Left kidney (tissue), 2 donors: Measurements from ENCODE around the gene MAVS. TPM values are rescaled to one million over a fixed set of nuclear protein-coding genes. Genes with fewer than 3 reads are reported as not detected.
"Not testable (repeated sequence)": the region's sequence is repeated elsewhere in the genome, so short reads cannot be mapped to it uniquely, and the experiment has no call there.

Experiments used
- DNase-seq: peaks from one replicate; pipeline ENCODE4 v3.0.0-alpha.2; 2013
- polyA plus RNA-seq: library from polyadenylated mRNA; unstranded; fragments of 120-200 nt; gene quantifications from one replicate; pipeline ENCODE4 v1.2.1, GENCODE V29; 2013; ENCODE audit not compliant: insufficient read length

MAVS gene
- polyA plus RNA-seq, 1 donor, result 34.8 TPM

DNA sequence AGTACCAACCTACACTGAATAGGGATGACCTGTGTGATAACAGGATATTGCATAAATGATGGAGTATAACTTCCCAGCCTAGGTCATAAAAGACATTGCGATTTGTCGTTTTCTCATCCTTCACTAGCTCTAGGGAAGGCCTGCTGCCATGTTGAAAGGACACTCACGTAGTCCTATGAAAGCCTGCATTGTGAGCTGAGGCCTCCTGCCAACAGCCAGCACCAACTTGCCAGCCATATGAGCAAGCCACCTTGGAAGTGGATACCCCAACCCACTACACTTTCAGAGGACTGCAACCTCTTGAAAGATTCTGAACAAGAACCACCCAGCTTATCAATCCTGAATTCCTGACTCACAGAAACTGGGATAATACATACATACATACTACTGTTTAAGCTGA is 39.1 kb downstream of the MAVS start:
- no peak for DNase-seq

DNA sequence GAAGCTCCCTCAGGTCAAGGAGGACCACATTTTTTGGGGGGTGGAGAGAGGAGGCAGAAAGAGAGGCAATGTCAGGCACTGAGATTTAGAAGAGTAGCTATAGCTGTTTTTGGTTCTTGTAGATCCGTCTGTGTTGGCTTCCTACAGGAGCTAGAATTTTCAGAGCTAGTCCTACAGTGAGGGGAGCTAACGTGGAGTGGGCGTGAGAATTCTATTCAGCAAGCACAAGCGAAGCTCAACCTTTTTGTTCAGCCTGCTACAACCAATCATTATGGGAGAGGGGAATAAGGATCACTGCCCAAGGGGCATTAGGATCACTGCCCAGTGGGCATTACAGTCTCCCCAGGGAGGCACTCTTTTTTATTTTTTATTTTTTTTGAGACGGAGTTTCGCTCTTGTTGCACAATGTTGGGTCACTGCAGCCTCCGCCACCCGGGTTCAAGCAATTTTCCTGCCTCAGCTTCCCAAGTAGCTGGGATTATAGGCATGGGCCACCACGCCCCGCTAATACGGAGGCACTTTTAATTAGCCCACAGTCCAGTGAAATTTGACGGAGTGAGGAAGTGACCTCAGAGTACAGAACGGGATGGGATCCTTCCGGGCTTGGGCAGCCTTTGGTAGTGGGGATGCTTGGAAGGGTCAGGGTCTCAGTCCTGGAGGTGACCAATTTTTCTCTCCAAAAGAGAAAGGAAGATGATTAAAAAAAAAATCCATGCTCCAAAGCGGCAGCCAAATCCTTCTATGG is 41.4 kb downstream of the MAVS start:
- no peak for DNase-seq

DNA sequence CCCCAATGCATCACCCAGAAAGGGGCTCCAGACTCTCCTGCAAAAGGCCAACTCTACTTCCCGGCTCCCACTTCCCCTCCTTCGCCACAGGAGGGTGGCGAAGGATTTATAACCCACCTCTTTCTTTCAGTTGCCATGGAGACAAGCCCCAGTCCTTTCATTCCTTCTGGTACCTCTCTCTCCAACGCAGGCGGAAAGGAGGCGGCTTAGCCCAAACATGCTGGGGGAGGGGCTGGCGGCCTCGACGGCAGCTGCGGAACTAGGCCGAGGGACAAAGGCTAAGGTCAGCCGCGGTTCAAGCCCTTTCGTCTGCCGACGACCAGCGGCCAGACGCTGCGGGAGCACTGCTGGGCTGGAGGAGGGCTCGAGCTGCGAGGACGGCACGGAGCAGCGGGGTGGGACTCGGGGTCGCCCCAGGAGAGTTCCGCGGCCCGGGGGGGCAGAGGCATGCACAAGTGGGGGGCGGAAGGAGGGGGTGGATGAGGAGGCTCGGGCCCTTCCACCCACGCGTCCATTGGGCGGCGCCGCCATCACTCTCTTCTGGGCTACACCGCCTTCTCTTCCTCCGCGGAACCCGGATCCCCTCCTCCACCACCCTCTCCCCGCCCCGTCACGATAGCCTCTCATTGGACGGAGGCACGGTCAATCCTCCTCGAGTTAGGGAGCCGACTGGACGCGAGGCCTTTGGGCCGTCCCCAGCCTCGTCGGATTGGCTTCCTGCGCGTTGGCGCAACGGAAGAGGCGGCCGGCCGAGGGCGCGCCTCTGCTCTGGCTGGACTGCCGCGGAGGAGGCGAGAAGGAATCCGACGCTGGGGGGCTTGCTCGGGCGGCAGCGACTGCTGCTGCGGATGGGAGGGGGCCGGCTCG is 42.2 kb downstream of the MAVS start, which contains the start of gene PANK2:
TSS of gene PANK2 (plus strand) at position 766 of the 867 bp plus-strand sequence.
- peak; percentile 99 for DNase-seq

DNA sequence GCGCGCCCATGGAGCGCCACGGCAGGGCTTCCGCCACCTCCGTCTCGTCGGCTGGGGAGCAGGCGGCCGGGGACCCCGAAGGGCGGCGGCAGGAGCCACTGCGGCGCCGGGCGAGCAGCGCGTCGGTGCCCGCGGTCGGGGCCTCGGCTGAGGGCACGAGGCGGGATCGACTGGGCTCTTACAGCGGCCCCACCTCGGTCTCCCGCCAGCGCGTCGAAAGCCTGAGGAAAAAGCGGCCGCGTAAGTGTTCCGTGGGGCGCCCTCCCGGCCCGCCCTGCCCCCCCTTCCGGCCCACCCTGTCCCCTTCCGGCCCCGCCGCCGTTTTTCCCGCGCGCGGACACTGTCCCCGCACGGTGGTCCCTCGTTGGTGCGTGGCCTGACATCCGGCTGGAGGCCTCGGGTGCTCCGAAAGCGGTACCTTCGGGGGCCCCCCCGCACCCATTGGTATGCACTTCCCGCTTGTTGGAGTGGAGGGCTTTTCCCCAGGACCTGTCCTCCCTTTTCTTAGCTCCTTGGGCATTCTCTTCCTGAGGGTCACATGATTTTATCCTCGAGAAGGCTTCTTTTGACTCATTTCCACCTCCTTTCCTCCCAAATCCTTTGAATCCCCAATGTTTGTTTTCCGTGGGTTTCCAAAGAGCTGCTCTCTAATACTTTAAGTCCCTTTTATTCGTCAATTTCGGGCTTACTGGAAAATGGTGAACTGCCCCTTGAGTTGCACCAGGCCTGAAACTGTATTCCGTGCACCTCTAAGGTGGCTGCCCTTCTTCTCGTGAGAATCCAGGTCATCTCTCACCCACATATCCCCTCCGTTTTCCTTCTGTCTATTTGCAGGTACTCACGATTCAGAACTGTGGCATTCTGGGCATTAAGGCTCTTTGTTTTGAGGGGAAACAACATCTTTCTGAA is 43.1 kb downstream of the MAVS start:
- peak; percentile 33 for DNase-seq

DNA sequence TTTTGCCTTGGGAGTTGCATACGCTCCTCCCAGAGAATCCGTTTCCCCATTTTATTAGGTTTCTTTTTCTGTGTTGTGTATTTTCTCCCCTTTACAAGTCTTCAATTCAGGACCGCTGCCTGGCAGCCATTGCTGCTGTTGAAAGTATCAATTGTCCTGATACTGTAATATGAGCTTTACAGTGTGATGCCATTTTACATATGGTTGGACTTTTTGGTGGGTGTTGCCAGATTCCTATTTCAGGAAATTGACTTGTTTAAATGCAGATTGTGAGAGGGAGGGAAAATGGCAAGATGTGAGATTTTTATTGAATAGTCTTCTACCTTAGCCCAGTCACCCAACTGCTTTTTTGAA is 43.7 kb downstream of the MAVS start:
- DNase-seq, result peak; percentile 20

DNA sequence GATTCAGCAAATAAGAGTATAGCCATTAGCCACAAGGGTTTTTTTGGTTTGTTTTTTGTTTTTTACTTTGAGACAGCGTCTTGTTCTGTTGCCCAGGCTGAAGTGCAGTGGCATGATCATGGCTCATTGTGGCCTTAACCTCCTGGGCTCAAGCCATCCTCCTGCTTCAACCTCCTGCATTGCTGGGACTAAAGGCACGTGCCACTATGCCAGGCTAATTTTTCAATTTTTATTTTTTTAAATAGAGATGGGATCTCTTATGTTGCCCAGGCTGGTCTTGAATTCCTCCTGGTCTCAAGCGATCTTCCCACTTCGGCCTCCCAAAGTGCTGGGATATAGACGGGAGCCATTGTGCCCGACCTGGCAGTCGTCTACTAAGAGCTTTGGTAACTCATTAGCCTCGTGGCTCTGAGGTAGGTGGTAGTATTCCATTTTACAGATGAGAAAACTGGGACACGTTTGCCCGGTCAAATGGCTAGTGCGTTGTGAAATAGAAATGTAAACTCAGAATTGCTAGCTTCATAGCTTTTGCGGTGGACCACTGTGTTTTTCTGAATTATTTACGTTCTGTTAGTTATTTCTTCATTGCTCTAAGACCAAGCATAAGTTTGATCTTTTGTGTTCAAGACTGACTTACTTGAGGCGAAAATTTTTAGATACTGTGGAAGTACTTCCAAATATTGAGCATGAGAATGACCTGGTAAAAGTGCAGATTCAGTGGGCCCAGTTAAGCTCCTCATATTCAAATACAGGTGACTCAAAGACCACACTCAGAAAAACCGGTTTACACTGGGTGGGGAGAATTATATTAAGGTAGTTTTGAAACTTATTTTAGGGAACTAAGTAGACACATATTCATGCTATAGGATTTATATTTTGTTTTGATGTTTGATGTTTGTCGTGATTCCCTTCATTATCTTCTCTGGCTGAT is 44.6 kb downstream of the MAVS start:
- DNase-seq, result no peak

DNA sequence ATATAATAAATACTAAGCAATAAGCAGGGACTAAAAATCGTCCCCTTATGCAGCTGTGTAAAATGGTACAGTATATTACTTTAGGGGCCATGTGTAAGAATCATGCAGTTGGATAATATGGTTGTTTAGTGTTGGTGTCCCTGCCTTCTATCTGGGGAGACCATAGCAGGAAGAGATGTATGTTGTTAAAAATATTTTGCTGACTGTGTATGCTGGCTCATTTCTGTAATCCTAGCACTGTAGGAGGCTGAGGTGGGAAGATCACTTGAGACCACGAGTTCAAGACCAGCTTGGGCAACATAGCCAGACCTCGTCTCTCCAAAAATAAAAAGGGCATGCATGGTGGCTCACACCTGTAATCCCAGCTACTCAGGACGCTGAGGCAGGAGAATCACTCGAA is 48.2 kb downstream of the MAVS start:
- no peak for DNase-seq

DNA sequence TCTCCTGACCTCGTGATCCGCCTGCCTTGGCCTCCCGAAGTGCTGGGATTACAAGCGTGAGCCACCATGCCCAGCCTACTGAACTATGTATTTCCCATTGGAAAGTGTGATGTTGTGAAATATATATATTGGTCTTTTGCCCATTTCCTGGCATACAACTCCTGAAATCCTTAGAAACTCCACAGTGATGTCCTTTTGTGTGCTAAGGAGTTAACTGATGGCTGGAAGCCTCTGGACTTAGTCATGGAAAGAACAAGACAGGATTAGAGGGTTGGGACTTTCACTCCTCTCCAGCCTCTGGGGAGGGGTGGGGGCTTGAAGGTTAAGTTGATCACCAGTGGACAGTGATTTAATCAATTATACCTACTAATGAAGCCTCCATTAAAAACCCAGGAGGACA is 49.7 kb downstream of the MAVS start:
- no peak for DNase-seq

DNA sequence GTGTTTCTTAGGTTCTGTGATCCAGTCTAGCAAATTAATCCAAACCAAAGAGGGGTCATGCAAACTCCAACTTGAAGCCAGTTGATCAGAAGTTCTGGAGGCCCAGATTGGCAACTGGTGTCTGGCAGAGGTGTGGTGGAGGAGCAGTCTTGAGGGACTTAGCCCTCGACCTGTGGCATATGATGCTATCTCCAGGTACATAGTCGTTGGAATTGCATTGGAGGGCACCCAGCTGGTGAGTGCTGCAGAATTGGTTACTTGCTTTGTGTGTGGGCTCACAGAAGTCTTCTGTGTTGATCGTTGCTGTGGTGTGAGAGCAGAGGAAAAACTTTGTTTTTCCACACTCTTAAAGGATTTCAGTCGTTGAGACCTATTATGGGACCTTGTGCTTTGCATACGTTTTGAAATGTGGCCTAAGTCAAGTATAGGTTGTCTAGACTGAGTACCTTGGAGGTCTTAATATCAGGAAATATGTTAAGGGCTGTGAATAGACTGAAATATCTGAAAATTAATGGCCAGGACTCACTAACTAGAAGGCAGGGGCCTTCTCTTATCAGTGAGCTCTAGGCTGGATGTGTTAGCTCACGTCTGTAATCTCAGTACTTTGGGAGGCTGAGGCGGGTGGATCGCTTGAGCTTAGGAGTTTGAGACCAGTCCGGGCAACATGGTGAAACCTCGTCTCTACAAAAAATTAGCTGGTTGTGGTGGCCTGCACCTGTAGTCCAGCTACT is 50.4 kb downstream of the MAVS start:
- DNase-seq, result no peak

DNA sequence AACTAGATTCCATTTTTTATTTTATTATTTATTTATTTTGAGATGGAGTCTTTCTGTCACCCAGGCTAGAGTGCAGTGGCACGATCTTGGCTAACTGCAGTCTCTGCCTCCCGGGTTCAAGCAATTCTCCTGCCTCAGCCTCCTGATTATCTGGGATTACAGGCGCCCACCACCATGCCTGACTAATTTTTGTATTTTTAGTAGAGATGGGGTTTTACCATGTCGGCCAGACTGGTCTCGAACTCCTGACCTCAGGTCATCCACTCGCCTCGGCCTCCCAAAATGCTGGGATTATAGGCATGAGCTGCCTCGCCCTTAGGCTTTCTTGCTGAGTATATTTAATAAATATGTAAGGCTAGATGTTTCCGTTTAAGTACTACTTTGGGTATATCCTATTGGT is 51.5 kb downstream of the MAVS start:
- not testable (repeated sequence) for DNase-seq

DNA sequence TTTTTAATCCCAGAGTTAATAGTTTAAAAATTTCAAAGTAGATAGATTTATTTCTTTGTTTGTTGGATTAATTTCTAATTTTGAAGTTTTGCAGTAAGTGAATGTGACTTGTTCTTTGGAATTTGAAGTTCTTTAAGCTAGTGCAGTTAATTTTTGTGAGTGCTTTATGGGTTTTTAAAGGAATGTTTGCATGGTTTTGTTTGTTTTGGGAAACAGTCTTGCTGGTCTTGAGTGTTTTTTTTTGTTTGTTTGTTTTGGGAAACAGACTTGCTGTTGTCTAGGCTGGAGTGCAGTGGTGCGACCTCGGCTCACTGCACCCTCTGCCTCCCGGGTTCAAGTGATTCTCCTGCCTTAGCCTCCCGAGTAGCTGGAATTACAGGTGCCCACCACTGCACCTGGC is 52.0 kb downstream of the MAVS start:
- DNase-seq, result peak; percentile 28

DNA sequence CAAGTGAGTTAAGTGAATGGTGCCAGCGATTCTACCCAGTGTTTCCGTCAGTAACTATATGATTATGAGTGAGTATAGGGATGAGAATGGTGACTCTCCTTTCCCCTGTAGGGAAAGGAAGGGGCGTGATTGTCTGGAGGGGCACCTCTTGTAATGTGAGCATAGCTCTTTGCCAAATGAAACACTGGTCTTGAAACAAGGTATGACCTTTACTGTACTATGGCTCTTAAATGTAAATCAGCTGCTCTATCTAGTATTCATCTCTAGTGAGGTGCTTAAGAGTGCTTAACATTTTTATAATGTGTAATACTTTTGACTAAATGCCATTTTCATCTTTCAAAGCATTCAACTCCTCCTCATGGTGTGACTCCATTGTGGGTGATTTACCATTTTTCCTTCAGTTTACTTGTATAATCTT is 53.6 kb downstream of the MAVS start:
- DNase-seq, result no peak

DNA sequence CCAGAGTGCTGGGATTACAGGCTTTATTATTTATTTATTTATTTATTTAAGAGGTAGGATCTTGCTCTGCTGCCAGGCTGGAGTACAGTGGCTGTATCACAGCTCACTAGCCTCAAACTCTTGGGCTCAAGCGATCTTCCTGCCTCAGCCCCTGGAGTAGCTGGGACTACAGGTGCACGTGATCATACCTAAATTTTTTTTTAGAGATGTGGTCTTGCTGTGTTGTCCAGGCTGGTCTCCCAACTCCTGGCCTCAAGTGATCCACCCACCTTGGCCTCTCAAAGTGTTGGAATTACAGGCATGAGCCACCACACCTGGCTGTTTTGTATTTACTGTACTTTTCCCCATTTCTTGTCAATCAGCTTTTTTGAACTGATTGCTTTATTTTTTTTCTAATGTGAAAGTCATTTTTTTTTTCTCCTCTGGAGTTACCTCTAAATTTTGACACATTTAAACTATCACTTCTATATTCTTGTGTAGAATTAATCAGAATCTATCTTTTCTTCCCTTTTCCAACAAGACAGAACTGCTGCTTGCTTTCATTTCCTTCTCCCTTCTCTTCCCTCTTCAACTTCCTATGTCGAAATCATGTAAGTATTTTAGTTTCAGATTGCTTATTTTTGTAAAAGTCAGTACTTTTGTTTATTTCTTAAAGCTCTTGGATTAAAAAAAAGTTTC is 54.5 kb downstream of the MAVS start:
- no peak for DNase-seq

DNA sequence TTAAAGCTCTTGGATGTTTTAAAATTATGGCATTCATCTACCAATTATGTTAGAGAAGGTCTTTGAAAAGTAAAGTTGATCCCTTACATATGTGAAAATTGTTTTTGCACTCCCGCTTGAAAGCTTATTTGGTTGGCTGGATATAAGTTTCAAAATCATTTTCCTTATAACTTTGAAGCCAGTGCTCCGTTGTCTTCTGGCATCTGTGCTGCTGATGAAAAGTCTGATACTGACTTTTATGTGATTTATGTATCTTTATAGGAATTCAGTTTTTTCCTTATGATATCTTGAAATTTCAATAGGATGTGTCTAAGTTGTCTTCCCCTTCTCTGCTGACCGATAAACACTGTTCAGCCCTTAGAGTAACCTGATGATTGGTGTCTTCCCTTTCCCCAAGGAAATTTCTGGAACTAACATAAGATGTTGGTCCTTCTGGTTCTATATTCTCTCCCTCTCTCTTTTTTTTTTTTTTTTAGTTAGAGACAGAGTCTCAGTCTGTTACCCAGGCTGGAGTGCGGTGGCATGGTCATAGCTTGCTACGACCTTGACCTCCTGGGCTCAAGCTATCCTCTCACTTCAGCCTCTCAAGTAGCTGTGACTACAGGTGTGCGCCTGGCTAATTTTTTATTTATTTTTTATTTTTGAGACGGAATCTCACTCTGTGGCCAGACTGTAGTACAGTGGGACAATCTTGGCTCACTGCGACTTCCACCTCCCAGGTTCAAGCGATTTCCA is 55.2 kb downstream of the MAVS start:
- DNase-seq, result no peak

DNA sequence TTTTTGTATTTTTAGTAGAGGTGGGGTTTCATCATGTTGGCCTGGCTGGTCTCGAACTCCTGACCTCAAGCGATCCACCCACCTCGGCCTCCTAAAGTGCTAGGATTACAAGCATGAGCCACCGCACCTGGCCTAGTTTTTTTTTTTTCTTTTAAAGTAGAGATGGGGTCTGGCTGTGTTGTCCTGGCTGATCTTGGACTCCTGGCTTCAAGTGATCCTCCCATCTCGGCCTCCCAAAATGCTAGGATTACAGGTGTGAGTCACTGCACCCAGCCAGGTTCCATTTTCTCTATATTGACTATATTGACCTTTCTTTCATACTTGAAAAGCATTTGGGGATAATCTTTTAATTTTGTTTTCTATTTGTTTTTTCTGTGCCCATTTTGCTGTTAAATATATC is 55.8 kb downstream of the MAVS start:
- DNase-seq, result no peak

DNA sequence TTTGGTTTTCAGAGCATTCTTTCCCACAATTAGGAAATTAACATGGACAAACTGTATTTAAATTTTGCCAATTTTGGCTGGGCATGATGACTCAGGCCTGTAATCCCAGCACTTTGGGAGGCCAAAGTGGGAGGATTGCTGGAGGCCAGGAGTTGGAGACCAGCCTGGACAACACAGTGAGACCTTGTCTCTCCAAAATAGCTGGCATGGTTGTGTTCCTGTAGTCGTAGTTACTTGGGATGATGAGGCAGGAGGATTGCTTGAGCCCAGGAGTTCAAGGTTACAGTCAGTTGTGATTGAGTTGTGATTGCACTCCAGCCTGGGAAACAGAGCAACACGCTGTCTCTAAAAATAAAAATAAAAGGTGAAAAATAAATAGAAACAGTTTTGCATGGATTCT is 57.6 kb downstream of the MAVS start:
- DNase-seq, result no peak

DNA sequence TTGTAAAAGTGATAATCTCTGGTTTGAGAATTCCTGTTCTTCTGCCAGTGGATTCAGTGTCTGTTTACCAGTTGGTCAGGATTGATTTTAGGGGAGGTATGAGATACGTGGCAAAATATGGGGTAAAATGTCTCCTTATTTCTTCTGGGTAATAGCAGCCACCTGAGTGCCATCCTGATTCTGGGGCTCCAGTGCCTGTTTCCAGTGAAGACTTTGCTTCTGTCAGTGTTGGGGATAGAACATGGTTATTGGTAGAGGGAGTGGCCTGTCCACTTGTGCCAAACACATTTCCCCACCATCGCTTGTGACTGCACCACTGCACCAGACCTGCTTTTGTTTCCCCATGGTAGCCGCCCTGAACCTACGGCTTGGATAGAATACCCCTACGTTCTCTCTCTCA is 58.2 kb downstream of the MAVS start:
- no peak for DNase-seq

DNA sequence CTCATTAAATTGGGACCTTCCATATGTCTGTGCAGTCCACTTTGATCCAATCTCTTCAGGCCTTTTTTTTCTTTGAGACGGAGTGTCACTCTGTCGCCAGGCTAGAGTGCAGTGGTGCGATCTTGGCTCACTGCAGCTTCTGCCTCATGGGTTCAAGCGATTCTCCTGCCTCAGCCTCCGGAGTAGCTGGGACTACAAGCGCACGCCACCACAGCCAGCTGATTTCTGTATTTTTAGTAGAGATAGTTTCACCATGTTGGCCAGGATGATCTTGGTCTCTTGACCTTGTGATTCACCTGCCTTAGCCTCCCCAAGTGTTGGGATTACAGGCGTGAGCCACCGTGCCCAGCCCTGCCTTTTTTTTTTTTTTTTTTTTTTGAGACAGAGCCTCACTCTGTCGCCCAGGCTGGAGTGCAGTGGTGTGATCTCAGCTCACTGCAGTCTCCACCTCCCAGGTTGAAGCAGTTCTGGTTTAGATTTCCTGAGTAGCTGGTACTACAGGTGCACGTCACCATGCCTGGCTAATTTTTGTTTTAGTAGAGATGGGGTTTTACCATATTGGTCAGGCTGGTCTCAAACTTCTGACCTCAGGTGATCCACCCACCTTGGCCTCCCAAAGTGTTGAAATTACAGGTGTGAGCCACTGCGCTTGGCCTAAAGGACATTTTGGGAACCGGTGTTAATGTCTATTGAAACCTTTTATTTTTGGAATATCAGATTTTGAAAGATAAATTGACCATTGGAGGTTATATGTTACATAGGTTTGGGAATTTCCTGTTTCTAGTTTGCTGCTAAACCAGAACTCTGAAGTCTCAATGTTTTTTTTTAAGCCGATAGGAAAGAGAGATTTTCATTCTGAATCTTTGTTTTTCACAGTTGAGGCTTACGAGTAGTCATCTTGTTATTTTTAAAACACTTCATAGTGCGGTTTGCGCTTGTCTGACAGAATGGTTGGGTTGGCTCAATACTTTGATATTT is 60.4 kb downstream of the MAVS start:
- DNase-seq, result not testable (repeated sequence)
